HepG2 (cell line): ENCODE measurements around the gene COL26A1. TPM values are rescaled to one million over a fixed set of nuclear protein-coding genes. Genes with fewer than 3 reads are reported as not detected.

ENCODE experiments used
- ATAC-seq: fragments of 200-7000 bp; cut with Tn5 transposase; 3 replicates; pipeline ENCODE4 v1.9.1; 2020; ENCODE audit warnings: mild to moderate bottlenecking, moderate library complexity
- BruUV-seq: library from RNA; stranded (reverse); fragments of 400-500 nt; replicated peaks from 2 replicates; lab custom pipeline; 2021; lab: Mats Ljungman, UMichigan
- CTCF ChIA-PET: fragments of 300-600 bp; formaldehyde crosslinking; extraction: SDS; loops from one replicate; lab custom pipeline; 2021; ENCODE audit warnings: low total read pairs, inconsistent platforms, low intra/inter-chr PET ratio; lab: Yijun Ruan, JAX
- POLR2A ChIA-PET: fragments of 350-600 bp; sonication (Branson Sonifier 250); formaldehyde crosslinking; loops from one replicate; lab custom pipeline; 2020; ENCODE audit warnings: antibody characterized with exemption, inconsistent platforms; lab: Yijun Ruan, JAX
- DNase-seq: peaks from one replicate; pipeline ENCODE4 v3.0.0-alpha.2; 2015; ENCODE audit warnings: low spot score
- FAIRE-seq: peaks from 3 replicates; lab custom pipeline; 2011; peaks lifted over from hg19 to GRCh38; lab: Jason Lieb, UNC
- H2AFZ ChIP-seq: one replicate; pipeline ENCODE4 v1.6.1; 2011; ENCODE audit warnings: low read length, inconsistent platforms
- H3K27ac ChIP-seq: fragments of 300-600 bp; 3 replicates; pipeline ENCODE4 v1.8.0; 2011; ENCODE audit warnings: mixed run types, mild to moderate bottlenecking, mixed read lengths, low read length, inconsistent platforms; ENCODE audit not compliant: insufficient read depth; ENCODE audit errors: extremely low read length
- H3K27me3 ChIP-seq, 2 experiments: fragments of 200-600 bp in 1 of 2; 2 replicates in 1 of 2; 3 replicates in 1 of 2; pipeline versions ENCODE4 v1.6.0 to v1.8.0; 2011; ENCODE audit warnings: low read length in 2 of 2, mild to moderate bottlenecking in 2 of 2, moderate library complexity in 2 of 2, inconsistent platforms in 1 of 2; ENCODE audit not compliant: insufficient read depth in 2 of 2, control insufficient read depth in 1 of 2
- H3K36me3 ChIP-seq, 2 experiments: fragments of 200-600 bp in 1 of 2; replicated peaks in 1 of 2; 2 replicates in 1 of 2; 3 replicates in 1 of 2; pipeline versions ENCODE4 v1.5.1 to v1.8.0; 2011; ENCODE audit warnings: low read length in 2 of 2, inconsistent platforms in 1 of 2; ENCODE audit not compliant: insufficient read depth in 2 of 2, control insufficient read depth in 1 of 2
- H3K4me1 ChIP-seq: 2 replicates; pipeline ENCODE4 v1.5.1; 2012; ENCODE audit warnings: low read length, inconsistent platforms; ENCODE audit not compliant: insufficient read depth
- H3K4me2 ChIP-seq: 2 replicates; pipeline ENCODE4 v1.6.0; 2011; ENCODE audit warnings: low read depth, low read length, inconsistent platforms
- H3K4me3 ChIP-seq, 3 experiments: fragments of 200-600 bp in 1 of 3; sonication (generic), shearing (Covaris generic) in 1 of 3; replicated peaks in 1 of 3; 2 replicates each; pipeline ENCODE4 v1.5.1; 2011 to 2016; ENCODE audit warnings: low read length in 3 of 3, inconsistent platforms in 2 of 3, low read depth in 2 of 3, mild to moderate bottlenecking in 2 of 3, control low read depth in 1 of 3, mixed read lengths in 1 of 3; ENCODE audit not compliant: insufficient read depth in 1 of 3
- H3K79me2 ChIP-seq: one replicate; pipeline ENCODE4 v1.6.1; 2011; ENCODE audit warnings: low read length, inconsistent platforms; ENCODE audit not compliant: insufficient read depth
- H3K9ac ChIP-seq: 2 replicates; pipeline ENCODE4 v1.6.0; 2011; ENCODE audit warnings: mild to moderate bottlenecking, low read depth, low read length, inconsistent platforms; ENCODE audit not compliant: insufficient read depth
- H3K9me3 ChIP-seq: 2 replicates; pipeline ENCODE4 v1.5.1; 2012; ENCODE audit warnings: mild to moderate bottlenecking, low read length
- H4K20me1 ChIP-seq: 2 replicates; pipeline ENCODE4 v1.6.0; 2011; ENCODE audit warnings: inconsistent platforms, mild to moderate bottlenecking, low read length, moderate library complexity; ENCODE audit not compliant: insufficient read depth
- SIX1 ChIP-seq: sonication (generic); formaldehyde crosslinking; IDR thresholded peaks from 2 replicates; pipeline ENCODE4 v1.4.0; 2020; ENCODE audit warnings: missing genetic modification reagents, borderline replicate concordance
- STAT5B ChIP-seq: sonication (generic); formaldehyde crosslinking; IDR thresholded peaks from 2 replicates; pipeline ENCODE4 v1.4.0; 2020; ENCODE audit warnings: missing genetic modification reagents
- ZNF121 ChIP-seq: sonication (generic); formaldehyde crosslinking; IDR thresholded peaks from 2 replicates; pipeline ENCODE4 v1.5.0; 2020; ENCODE audit warnings: mild to moderate bottlenecking, missing genetic modification reagents
- ZNF460 ChIP-seq: sonication (generic); formaldehyde crosslinking; IDR thresholded peaks from 2 replicates; pipeline ENCODE4 v1.5.1; 2020; ENCODE audit warnings: missing genetic modification reagents, mild to moderate bottlenecking, borderline replicate concordance
- ZNF646 ChIP-seq: sonication (generic); formaldehyde crosslinking; IDR thresholded peaks from 2 replicates; pipeline ENCODE4 v1.9.0; 2021; ENCODE audit warnings: mild to moderate bottlenecking, missing genetic modification reagents
- WGBS: methylation state at CpG from one replicate; pipeline ENCODE4 v1.1.6; 2017; ENCODE audit warnings: low lambda C conversion rate; 5-methylcytosine and 5-hydroxymethylcytosine counted together
- in situ Hi-C: cut with HindIII; loops from 2 replicates; pipeline ENCODE4 v1.10.0; 2017; ENCODE audit warnings: low pct_unique_long_range_greater_than_20kb; ENCODE audit not compliant: extremely low pct_ligation_motif_present
- intact Hi-C: fragments of 100-400 bp; cut with micrococcal nuclease; formaldehyde crosslinking; loops from one replicate; pipeline ENCODE4 v1.10.0; 2022; ENCODE audit not compliant: unreplicated experiment
- polyA plus RNA-seq, 8 experiments: library from polyadenylated mRNA; depleted of rRNA in 3 of 8; stranded (reverse) in 7 of 8; unstranded in 1 of 8; fragments of >200 nt; fragmentation: Illumina TruSeq in 4 of 8; extraction: Trizol in 4 of 8; gene quantifications; 2 replicates each; pipeline versions ENCODE4 v1.2.1 to v1.2.3, GENCODE V29; 2011 to 2016; ENCODE audit warnings: low read depth in 4 of 8, missing spikeins in 1 of 8, mixed read lengths in 1 of 8; ENCODE audit not compliant: insufficient read depth in 1 of 8
- total RNA-seq, 5 experiments: library from RNA; depleted of rRNA; stranded (reverse); fragments of >200 nt; fragmentation: Illumina TruSeq; extraction: Trizol; gene quantifications; 2 replicates each; pipeline ENCODE4 v1.2.3, GENCODE V29; 2016; ENCODE audit warnings: low read depth in 1 of 5
- TF ChIP-seq, protein P1 (sequence below): sonication (generic); formaldehyde crosslinking; IDR thresholded peaks from 2 replicates; pipeline ENCODE4 v1.4.0; 2020; ENCODE audit warnings: missing genetic modification reagents, mild to moderate bottlenecking, borderline replicate concordance

COL26A1 gene
- total and polyA plus RNA-seq, 2 of the 13 experiments (the other 11 are each of a cell fraction or from before 2014, with no cell fraction given): 7.8 to 9.2 TPM

DNA sequence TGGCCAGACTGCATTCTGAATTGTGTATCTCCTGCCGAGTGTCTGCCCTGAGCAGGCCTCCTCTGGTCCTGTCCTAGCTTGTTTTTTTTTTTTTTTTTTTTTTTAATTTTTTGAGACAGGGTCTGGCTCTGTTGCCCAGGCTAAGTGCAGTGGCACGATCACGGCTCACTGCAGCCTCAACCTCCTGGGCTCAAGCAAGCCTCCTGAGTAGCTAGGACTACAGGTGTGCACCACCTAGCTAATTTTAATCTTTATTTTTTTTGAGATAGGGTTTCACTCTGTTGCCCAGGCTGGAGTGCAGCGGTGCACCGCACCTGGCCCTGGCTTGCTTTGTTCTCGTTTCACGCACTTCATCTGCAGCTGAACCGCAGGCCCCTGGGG lies 23.5 kb downstream of the COL26A1 start:
- H3K79me2 ChIP-seq: no peaks in the 10 kb centered on the region
- H3K9ac ChIP-seq: peak overlapping the region; percentile 56; the same call in 1 of the 2 replicates
- intact Hi-C loops: loop anchor here (1.0 kb wide), 1 partner anchor 25 kb away; no protein-coding TSS in a partner anchor
- H3K36me3 ChIP-seq: no peaks in the 10 kb centered on the region
- no peaks in the 10 kb centered on the region for H3K27me3 ChIP-seq
- H3K4me3 ChIP-seq: peak overlapping the region; percentile 44 to 77 (median 71)
- ATAC-seq: peak; percentile 5; the same call in 2 of the 3 replicates
- POLR2A ChIA-PET: interaction anchor here (1.0 to 1.4 kb wide), 3 partner anchors 9 to 263 kb away, joined by 3 to 4 read pairs (median 4); no protein-coding TSS in a partner anchor
- BruUV-seq: no TSS peak
- TF ChIP-seq ZNF460 (CRISPR knock-in tag) (peak; percentile 66; the same call in 1 of the 2 replicates), ZNF646 (CRISPR knock-in tag) (no peak), ZNF121 (peak; percentile 94), SIX1 (peak; percentile 6; the same call in 1 of the 2 replicates), STAT5B (no peak)
- TF ChIP-seq, protein P1, sequence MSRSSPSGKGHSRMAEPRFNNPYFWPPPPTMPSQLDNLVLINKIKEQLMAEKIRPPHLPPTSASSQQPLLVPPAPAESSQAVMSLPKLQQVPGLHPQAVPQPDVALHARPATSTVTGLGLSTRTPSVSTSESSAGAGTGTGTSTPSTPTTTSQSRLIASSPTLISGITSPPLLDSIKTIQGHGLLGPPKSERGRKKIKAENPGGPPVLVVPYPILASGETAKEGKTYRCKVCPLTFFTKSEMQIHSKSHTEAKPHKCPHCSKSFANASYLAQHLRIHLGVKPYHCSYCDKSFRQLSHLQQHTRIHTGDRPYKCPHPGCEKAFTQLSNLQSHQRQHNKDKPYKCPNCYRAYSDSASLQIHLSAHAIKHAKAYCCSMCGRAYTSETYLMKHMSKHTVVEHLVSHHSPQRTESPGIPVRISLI (CRISPR knock-in tag): 0 out of 2 replicates have a peak, but pooled peaks have one; percentile 25
- TF ChIP-seq, all 625 proteins: peak for 4
- Histone ChIP-seq H3K9me3 (no peaks in the 10 kb centered on the region), H3K4me2 (peak overlapping the region; percentile 76), H3K4me1 (peaks cover 47% of the 10 kb centered on the region), H4K20me1 (no peaks in the 10 kb centered on the region), H2AFZ (peak overlapping the region; percentile 49), H3K27ac (peak overlapping the region; percentile 84)
- no peak for FAIRE-seq
- no peak for DNase-seq
- in situ Hi-C loops: no loop called here
- 3% methylated on average over 8 of the region's 8 CpGs for WGBS
- CTCF ChIA-PET: no interaction called here
